Right ventricle myocardium inferior (tissue), 1 donor: ENCODE data around the gene C6. TPM values are rescaled to one million over a fixed set of nuclear protein-coding genes. Genes with fewer than 3 reads are reported as not detected.
A peak's percentile ranks its signal among the peaks of the same experiment; 100 is the strongest.

Source experiments
- ATAC-seq: fragments of 200-7000 bp; cut with Tn5 transposase; one replicate; pipeline ENCODE4 v1.9.1; 2020; ENCODE audit warnings: mild to moderate bottlenecking, moderate library complexity
- DNase-seq: peaks from one replicate; pipeline ENCODE4 v3.0.0; 2021; ENCODE audit errors: missing footprints
- intact Hi-C: fragments of 100-400 bp; cut with DNase I; formaldehyde crosslinking; loops from one replicate; pipeline ENCODE4 v1.11.0; 2022
- total RNA-seq: library from RNA; stranded (reverse); fragmentation: NEBNext Ultra II Directional; extraction: Animal tissue kit (Norgen Biotek cat#: 25700); gene quantifications from one replicate; pipeline ENCODE4 v1.2.1, GENCODE V29; 2021
- donor health status: DM: no; HTN: yes; CAD: no; lungs with severe emphysema.

Gene C6
- total RNA-seq, 1 donor from 2014 or later, result 73.3 TPM

DNA sequence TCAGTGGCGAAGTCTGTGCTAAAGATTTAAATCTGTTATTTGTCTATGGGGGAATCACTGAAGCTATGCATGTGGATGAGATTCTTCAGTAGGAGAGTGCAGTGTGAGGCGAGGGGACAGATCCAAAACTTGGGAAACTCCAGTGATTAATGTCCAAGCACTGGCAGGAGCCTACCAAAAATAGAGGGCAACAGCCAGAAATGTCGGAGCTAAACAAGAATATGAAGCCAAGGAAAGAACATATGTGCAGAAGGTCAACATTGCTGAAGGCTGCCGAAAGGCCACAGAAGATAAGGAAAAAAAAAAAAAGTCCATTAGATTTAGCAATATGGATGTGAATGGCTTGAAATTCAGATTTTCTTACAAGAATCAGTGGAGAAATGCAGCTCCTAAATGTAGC, 61.8 kb downstream of the C6 start:
- ATAC-seq, result no peak

DNA sequence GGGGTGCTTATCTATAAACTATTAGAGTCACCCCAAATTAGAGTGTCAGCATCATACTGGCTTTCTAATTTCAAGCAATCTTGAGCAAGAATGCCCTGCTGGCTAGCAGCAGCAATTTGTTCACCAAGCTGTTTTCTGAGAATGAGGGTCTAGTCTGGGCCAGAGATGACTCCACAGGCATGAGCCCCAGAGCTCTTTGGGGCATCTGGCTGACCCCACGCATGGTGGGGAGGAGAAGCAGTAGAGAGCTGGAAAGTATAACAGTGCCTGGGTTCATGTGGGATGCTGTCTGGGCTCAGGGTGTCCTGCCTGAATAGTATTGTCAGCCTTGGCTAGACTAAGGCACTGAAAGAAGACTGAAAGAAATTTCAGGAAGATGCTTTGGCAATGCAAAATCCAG, 64.9 kb downstream of the C6 start:
- no peak for ATAC-seq
- DNase-seq, result no peak
- intact Hi-C loops, result no loop called here

More for the DNA sequence above, 61.8 kb downstream of the C6 start:
- DNase-seq, result no peak
- intact Hi-C loops, result no loop called here

- intact Hi-C loops, result no loop called here
- ATAC-seq, result no peak
Observed at GRCh38 chr5:41145306-41145705, 68.0 kb downstream of the C6 start.

DNA sequence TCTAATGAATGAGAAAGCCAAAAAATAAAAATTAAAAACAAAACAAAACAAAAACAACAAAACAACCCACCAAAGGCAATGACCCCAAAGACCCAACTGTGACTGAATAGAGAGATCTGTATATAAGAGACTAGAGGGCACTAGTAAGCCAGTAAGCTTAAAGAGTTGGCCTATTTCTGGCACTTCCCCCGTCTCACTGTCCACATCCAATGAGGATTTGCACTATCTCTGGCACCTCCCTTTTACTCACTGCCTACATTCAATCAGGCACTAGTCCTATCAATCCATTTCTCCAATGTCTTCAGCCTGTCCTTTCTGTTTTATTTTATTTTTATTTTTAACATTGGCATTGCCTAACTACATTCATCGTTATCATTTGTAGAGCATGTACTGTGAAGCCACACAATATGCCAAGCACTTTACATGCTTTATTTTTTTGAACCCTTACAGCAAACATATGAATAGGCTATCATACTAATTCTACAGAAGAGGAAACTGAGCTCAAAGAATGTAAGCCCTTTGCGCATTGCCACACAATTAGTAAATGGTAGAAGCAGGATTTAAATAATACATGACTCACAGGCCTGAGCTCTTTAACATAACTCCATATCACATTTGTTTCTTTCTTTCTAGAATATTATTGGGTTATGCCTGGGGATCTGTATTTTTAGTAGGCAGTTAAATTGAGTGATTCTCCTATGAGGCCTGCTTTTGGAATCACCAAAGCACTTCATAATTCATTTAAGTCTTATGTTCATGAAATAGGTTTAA, 70.0 kb downstream of the C6 start:
- intact Hi-C loops, result no loop called here
- no peak for DNase-seq
- no peak for ATAC-seq

More at GRCh38 chr5:41145306-41145705, 68.0 kb downstream of the C6 start:
- no peak for DNase-seq

GRCh38 chr5:41127967-41128690, 85.2 kb downstream of the C6 start:
- DNase-seq (no peak), ATAC-seq (no peak)
- intact Hi-C loops, result no loop called here

DNA sequence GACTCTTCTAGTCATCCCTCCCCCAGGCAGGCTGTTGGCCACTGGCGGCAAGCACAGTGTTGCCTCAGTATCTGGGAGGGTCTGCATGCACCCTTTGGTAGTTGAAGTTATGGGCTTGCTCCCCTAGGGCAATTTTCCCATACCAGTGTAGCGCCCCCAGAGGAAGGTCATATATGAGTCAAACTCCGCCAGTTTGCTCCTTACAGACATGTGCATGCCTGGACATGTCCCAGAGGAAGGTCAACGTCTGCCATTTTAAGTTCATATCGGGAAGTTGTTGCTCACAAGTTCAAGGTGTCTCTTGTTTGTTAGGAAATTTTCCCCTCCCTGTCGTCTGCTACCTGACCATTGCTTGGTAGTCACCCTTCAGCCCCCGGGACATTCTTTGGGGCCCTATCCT, 90.9 kb downstream of the C6 start:
- intact Hi-C loops, result no loop called here
- ATAC-seq (no peak), DNase-seq (no peak)

- DNase-seq, result peak; percentile 26
- intact Hi-C loops, result no loop called here
Observed at GRCh38 chr5:41120600-41120999, 92.7 kb downstream of the C6 start.

GRCh38 chr5:41118177-41118576, 95.2 kb downstream of the C6 start:
- ATAC-seq, result no peak
- DNase-seq, result no peak
- intact Hi-C loops, result no loop called here

More at GRCh38 chr5:41120600-41120999, 92.7 kb downstream of the C6 start:
- peak; percentile 16 for ATAC-seq

- ATAC-seq (no peak), DNase-seq (no peak)
- intact Hi-C loops, result no loop called here
Observed at GRCh38 chr5:41115281-41115680, 98.1 kb downstream of the C6 start.

GRCh38 chr5:41112486-41113455, 100.6 kb downstream of the C6 start:
- intact Hi-C loops, result no loop called here
- DNase-seq (no peak), ATAC-seq (peak; percentile 46)

DNA sequence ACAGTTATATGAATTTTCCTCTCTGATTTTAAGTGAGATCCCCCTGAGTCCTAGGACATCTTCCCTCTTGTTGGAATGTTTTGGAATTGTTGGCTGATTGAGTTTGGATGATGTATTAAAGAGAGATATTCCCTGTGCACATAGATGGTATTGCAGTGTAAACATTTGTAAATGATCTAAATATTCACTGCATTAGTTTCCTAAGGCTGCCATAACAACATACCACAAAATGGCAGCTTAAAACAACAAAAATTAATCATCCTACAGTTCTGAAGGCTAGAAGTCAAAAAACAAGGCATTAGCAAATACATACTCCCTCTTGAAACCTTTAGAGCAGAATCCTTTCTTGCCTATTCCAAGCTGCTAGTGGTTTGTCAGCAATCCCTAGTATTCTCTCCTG, 104.1 kb downstream of the C6 start:
- intact Hi-C loops, result no loop called here
- ATAC-seq (no peak), DNase-seq (no peak)

- intact Hi-C loops, result no loop called here
- DNase-seq, result no peak
- no peak for ATAC-seq
Observed at GRCh38 chr5:41102341-41102740, 111.0 kb downstream of the C6 start.

GRCh38 chr5:41097642-41098041, 115.7 kb downstream of the C6 start:
- DNase-seq, result no peak

DNA sequence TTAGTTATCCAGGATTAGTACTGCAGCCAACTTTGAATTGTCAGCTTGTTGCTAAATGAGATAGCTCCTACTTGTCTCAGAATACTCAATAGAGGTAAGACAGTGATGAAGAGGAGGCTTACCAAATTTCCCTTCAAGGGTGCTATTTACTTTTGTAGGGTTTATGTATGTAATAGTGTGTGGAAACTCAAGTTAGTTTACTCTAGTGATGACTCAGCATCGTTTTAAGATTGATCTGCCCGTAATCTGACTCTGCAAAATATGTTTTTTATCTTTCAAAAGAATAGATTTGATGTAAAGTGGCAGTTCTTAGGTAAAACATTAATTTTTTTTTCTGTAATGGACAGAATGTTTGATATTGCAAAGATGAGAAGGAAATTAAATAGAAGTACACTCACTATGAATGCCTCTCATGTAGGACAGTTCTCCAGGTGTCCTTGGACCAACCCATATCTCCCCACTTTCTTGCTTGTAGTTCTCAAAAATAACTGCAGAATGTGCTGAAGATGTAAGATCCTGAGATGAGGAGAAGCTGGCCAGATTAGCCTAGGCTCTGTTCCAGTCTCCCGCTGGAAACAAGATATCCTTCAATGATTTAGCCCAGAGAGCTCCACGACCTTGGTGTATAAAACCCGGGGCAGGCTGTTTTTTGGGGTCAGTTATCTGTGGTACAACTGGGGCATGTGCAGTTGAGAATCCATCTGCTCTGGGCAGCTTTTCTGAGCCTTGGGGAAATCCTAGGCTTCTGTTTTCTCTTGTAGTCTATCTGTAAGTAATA, 117.8 kb downstream of the C6 start:
- ATAC-seq, result peak; percentile 41
- DNase-seq, result no peak
- intact Hi-C loops, result no loop called here

More at GRCh38 chr5:41097642-41098041, 115.7 kb downstream of the C6 start:
- peak; percentile 21 for ATAC-seq
- intact Hi-C loops, result no loop called here

DNA sequence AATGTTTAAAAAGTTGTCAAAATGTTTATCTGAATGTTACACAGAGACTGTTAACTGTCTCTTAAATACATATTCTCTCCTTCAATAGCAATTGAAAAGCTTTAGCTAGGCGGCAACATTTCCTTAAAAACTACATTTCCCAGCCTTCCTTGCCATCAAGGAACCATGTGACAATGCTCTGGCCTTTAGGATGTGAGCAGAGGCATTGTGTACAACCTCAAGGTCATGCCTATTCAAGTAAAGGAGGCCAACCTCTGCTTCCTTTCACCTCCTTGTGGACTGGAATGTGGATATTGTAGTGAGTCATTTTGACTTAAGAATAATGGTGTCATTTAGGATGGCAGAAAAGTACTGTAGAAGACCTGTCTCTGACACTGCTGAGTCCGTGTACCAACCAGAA, 118.5 kb downstream of the C6 start:
- ATAC-seq (no peak), DNase-seq (no peak)
- intact Hi-C loops, result no loop called here

DNA sequence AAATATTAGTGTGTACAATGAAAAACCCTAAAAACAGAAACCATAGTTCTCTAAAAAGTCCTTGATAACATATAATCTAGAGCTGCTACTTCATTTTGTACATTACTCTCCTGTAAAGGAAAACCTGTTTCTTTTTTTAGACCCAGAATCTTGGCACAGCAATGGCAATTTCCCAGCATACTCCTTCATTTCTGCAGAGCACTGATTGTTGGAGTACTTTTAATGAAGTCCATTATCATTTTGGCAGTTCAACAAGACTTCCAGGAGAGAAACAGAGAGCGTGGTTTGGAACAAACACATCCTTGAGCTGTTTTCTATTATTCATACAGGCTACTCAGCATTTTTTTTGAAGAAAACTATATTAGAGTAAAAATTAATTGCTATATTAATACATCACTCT, 119.5 kb downstream of the C6 start:
- no peak for DNase-seq
- intact Hi-C loops, result no loop called here
- peak; percentile 45 for ATAC-seq
